GM21825 (cell line): ENCODE results near the gene PDCD6IP.
"Not testable (repeated sequence)": the region's sequence is repeated elsewhere in the genome, so short reads cannot be mapped to it uniquely, and the experiment has no call there.

Source experiments
- ATAC-seq: cut with Tn5 transposase; IDR thresholded peaks from one replicate; pipeline ENCODE4 v1.9.1; 2021; ENCODE audit warnings: mild to moderate bottlenecking, moderate library complexity; ENCODE audit not compliant: unreplicated experiment

The PDCD6IP gene

DNA sequence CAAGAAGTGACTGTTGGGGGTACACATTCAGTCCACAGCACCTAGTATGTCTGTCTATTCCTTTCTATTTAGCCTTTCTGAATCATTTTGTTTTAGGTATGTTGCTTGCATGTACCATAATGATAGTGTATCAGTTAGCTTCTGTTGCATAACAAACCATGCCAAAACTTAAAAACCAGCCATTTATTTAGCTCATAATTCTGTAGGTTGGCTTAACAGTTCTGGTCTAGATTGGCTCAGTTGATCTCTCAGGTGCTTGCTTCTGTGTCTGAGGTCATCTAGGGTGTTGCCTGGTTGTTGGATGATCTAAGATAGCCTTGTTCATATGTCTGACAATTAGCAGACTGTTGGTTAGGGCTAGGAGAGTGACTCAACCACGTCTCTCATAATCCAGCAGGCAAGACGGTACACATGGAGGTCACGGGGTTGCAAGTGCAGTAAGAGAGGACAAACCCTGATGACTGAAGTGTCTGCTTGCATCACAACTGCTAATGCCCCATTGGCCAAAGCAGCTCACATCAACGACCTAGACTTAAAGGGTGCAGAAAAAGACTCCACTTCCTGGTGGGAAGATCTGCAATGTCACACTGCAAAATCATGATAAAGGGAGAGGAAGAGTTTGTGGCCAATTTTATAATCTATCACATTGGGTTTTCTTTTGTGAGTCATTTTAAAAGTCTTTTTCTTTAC, 6.8 kb upstream of the PDCD6IP start:
- ATAC-seq: peak; percentile 40

- no peak for ATAC-seq
Measured at GRCh38 chr3:33792167-33792892, 6.1 kb upstream of the PDCD6IP start.

- ATAC-seq: no peak
Measured at GRCh38 chr3:33795131-33795530, 3.3 kb upstream of the PDCD6IP start.

DNA sequence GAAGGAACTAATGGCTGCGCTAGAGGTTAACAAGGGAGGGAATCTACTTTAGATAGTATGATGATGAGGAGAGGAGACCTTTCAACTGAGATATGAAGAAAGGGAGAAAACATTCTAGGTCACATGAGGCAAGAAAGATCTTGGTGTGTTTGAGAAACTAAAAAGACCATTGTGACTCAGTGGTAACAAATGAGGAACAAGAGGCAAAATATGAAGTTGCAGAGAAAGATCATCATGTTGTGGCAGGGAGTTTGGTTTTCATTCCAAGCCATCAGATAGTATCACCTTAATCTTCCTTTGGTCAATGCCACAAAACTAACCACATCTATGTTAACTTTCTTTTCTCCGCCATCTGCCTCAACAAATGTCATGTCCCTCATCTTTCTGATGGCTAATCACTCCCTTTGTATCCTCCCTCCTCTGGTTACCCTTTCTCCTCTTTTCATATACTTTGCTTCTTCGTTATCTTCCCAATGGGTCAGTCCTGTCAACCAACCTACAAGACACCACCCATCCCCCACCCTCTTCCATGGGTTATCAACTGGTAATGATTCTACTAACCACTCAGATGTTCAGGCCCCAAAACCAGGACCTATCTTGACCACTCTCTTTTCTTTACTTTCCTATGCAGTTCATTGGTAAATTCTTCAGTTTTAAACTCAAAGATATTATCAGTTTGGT, 2.4 kb upstream of the PDCD6IP start:
- ATAC-seq: no peak

DNA sequence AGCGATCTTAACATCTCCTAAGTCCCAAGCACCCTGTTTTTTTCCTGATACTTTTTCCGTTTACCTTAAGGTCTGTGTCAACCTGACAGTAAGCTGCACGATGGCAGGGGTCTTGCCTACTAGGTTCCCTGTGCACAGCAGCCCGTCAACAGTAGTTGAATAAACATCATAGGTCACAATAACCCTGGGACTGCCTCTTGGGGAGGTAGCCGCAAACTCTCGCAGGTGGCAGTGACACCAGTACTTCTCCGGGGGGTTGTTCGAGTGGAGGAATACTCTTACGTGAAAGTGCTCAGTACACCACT, 365 bp upstream of the PDCD6IP start:
- ATAC-seq: peak; percentile 37

DNA sequence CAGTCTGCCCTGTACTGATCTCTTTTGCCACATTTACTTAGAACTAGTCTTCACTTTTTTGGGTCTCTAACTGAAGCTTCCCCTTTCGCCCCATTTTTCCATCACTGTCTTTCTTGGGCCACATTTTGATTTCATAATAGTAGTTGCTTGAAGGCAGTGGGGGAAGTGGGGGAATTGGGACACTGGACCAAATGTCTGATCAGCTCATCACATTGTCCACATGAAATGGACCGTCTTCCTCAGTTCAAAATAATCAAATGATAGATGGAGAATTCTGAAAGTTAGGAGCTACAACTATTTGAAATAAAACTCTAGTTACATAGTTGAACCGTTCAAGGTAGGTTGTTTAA, 747 bp downstream of the PDCD6IP start:
- no peak for ATAC-seq

- no peak for ATAC-seq
Measured at GRCh38 chr3:33803252-33803651, 4.8 kb downstream of the PDCD6IP start.

GRCh38 chr3:33803894-33804526, 5.6 kb downstream of the PDCD6IP start:
- no peak for ATAC-seq

GRCh38 chr3:33807191-33807590, 8.8 kb downstream of the PDCD6IP start:
- ATAC-seq: no peak

DNA sequence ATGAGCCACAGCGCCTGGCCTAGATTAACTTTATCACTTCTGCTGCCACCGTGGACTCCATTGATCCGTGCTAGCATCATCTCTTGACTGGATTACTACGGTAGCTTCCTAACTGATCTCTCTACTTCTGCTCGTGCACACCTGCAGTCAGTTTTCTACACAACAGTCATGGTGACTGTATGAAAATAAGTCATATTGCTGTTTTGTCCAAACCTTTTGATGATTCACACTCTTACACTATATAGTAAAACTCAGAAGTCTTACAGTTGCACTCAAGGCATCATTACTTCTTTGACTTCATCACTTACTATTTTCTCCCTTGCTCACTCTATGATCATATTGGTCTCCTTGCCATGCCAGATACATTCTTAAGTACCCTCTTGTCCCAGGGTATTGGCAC, 10.1 kb downstream of the PDCD6IP start:
- no peak for ATAC-seq

- no peak for ATAC-seq
Measured at GRCh38 chr3:33810545-33810944, 12.1 kb downstream of the PDCD6IP start.

GRCh38 chr3:33821989-33822388, 23.6 kb downstream of the PDCD6IP start:
- no peak for ATAC-seq

GRCh38 chr3:33823821-33824220, 25.4 kb downstream of the PDCD6IP start:
- no peak for ATAC-seq

DNA sequence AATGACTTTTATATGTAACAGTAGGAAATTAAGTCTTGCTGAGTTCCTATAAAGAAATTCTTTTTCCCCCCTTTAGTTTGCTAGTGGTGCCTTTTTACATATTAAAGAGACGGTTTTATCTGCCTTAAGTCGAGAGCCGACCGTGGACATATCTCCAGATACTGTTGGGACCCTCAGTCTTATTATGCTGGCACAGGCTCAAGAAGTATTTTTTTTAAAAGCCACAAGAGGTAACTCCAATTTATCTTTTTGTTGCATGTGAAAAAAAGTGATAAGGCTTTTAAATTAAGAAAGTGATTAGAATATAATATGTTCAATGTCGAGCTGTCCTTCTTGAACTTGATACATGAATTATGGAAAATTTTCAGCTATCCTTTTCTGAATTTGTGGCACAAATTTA, 26.7 kb downstream of the PDCD6IP start:
- ATAC-seq: no peak

DNA sequence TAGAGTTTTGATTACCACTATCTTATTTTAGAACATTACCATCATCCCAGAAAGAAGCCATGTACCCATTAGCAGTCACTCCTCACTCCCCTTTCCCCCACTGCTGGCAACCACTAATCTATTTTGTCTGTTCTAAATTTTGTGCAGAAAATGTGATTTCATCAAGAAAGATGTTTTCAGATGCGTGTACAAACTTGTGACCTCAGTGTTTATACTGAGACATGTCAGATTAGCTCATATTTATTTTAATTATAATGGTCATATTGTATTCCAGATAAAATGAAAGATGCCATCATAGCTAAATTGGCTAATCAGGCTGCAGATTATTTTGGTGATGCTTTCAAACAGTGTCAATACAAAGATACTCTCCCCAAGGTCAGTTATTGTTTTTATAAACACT, 27.8 kb downstream of the PDCD6IP start:
- no peak for ATAC-seq

GRCh38 chr3:33826688-33827087, 28.3 kb downstream of the PDCD6IP start:
- no peak for ATAC-seq

GRCh38 chr3:33829720-33830119, 31.3 kb downstream of the PDCD6IP start:
- ATAC-seq: no peak

GRCh38 chr3:33831053-33831452, 32.6 kb downstream of the PDCD6IP start:
- ATAC-seq: no peak

DNA sequence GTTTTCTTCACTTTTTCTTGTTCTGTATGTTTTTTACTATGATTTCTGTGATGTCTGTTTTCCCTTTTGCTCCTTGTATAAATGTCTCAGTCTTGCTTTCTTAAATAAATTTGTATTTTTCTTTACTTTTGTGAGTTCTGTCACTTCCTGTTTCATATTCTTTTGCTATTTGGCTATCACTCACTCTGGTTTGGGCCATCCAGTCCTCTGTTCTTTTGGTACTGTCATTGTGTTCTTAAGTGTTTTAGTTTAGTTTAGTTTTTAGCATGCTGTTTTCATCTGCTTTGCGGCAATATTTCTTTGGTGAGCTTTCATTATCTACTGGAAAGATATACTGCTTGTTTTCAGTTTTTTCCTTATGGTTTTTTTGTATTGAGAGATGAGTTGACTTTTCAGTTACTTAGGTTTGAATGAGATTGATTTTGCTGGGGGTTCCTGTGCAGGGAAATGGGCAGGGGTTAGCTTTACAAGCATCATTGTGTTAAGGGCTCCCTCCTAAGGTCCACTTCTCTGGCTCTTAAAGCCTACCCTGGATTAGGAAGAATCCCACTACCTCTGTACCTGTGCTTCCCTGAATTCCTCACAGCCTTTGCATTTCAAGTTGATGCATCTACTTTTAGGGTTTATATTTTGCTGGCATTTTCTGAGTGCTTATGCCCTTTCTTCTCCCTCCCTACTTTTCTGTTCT, 35.1 kb downstream of the PDCD6IP start:
- ATAC-seq: no peak

- peak; percentile 51 for ATAC-seq
Measured at GRCh38 chr3:33834096-33834453, 35.6 kb downstream of the PDCD6IP start.

DNA sequence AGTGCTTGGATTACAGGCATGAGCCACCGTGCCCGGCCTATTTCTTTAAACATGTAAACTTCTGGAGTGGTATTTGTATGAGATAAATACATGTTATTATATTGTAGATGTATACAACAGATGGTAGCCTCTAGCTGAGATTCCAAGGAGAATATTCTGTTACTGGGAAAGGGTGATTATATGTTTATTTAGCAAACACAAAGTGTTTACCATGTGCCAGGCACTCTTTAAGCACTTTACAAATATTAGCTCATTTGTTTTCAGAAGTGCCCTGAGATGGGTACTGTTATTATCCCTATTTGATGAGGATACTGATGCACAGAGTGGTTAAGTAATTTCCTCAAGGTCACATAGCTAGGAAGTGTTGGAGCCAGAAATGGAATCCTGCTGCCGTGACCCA, 38.8 kb downstream of the PDCD6IP start:
- not testable (repeated sequence) for ATAC-seq
